Stimulated activated CD4-positive, alpha-beta T cell treated with anti-CD3 and anti-CD28 coated beads, Interleukin-2, amount 100 ng/mL, for 4 hours (primary cell): ENCODE results near the gene EFCC1.
"Not testable (repeated sequence)": the region's sequence is repeated elsewhere in the genome, so short reads cannot be mapped to it uniquely, and the experiment has no call there.

Source experiments
- DNase-seq: peaks from one replicate; pipeline ENCODE4 v3.0.0-alpha.2; 2020; ENCODE audit warnings: low read depth

EFCC1 gene

GRCh38 chr3:129081503-129081902 lies 80.4 kb downstream of the EFCC1 start:
- DNase-seq = no peak

- no peak for DNase-seq
Measured at GRCh38 chr3:129082026-129082425, 80.9 kb downstream of the EFCC1 start.

GRCh38 chr3:129084501-129084900 lies 83.4 kb downstream of the EFCC1 start:
- no peak for DNase-seq

GRCh38 chr3:129085165-129085715 lies 84.1 kb downstream of the EFCC1 start:
- DNase-seq = no peak

- DNase-seq = no peak
Measured at GRCh38 chr3:129085818-129086217, 84.7 kb downstream of the EFCC1 start.

GRCh38 chr3:129087138-129087702 lies 86.1 kb downstream of the EFCC1 start:
- DNase-seq = no peak

GRCh38 chr3:129087904-129088303 lies 86.8 kb downstream of the EFCC1 start:
- DNase-seq = not testable (repeated sequence)

- not testable (repeated sequence) for DNase-seq
Measured at GRCh38 chr3:129088312-129088711, 87.2 kb downstream of the EFCC1 start.
